GM21576 (cell line): ENCODE data around the gene BTG2.
"Not testable (repeated sequence)": the region's sequence is repeated elsewhere in the genome, so short reads cannot be mapped to it uniquely, and the experiment has no call there.

Experiments used
- ATAC-seq: cut with Tn5 transposase; IDR thresholded peaks from one replicate; pipeline ENCODE4 v1.9.1; 2021; ENCODE audit warnings: mild to moderate bottlenecking, moderate library complexity; ENCODE audit not compliant: unreplicated experiment

The BTG2 gene, protein sequence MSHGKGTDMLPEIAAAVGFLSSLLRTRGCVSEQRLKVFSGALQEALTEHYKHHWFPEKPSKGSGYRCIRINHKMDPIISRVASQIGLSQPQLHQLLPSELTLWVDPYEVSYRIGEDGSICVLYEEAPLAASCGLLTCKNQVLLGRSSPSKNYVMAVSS

GRCh38 chr1:203304919-203305808 is at the start of gene BTG2:
BTG2 (plus strand) TSS chr1:203305519; CDS start chr1:203305607, 88 bp downstream.
- ATAC-seq: peak; percentile 72

DNA sequence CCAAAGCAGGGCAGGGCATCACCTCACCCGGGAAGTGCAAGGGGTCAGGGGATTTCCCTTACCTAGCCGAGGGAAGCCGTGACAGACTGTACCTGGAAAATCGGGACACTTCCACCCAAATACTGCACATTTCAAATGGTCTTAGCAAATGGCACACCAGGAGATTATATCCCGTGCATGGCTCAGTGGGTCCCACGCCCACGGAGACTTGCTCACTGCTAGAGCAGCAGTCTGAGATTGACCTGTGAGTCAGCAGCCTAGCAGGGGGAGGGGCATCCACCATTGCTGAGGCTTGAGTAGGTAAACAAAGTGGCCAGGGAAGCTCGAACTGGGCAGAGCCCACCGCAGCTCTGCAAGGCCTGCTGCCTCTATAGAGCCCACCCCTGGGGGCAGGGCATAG is 48.7 kb upstream of the BTG2 start:
- not testable (repeated sequence) for ATAC-seq

DNA sequence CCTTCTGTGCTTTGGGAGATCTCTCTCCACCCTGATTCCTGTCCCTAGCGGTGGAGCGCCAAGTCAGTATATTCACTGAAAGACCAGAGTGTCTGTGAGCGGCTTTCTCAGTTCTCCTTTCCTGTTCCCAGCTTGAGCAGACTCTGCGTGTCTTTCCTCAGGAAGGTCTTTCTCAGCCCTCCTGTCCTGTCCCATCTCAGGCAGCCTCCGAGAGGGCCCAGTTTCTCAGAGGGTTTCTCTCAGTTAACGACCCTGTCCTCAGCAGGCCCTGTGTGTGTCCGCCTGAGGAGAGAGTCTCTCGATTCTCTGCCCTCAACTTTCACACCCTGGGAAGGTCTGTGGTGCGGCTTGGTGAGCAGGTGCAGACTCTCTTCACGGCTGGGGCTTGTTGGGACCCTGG is 41.8 kb upstream of the BTG2 start:
- no peak for ATAC-seq

- ATAC-seq: no peak
Measured at GRCh38 chr1:203264052-203264501, 41.2 kb upstream of the BTG2 start.

- no peak for ATAC-seq
Measured at GRCh38 chr1:203265541-203265940, 39.8 kb upstream of the BTG2 start.

DNA sequence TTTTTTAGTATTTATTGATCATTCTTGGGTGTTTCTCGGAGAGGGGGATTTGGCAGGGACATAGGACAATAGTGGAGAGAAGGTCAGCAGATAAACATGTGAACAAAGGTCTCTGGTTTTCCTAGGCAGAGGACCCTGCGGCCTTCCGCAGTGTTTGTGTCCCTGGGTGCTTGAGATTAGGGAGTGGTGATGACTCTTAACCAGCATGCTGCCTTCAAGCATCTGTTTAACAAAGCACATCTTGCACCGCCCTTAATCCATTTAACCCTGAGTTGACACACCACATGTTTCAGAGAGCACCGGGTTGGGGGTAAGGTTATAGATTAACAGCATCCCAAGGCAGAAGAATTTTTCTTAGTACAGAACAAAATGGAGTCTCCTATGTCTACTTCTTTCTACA is 39.2 kb upstream of the BTG2 start:
- not testable (repeated sequence) for ATAC-seq

DNA sequence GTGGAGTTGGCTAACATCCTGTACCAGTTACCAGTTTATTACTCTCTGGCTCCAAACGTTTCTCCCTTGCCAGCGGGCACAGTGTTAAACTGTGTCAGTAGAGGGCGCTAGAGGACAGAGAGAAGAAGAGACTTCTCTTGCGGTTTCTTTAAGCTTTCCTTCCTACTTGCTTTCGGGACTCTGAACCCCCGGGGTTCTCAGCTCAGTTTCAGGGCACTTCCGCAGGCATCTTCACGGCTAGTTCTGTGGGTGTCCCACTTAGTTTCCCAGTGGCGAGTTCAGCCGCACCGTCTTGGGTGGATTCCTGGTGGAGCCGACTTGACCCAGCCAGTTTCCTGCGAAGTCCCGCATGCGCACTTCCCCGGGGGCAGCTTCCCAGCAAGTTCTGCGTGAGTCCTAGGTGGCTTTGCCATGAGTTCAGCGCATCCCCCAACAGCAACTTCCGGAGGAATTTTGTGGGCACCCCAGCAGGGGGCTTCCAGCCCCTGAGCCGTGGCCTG is 37.9 kb upstream of the BTG2 start:
- ATAC-seq: peak; percentile 41

DNA sequence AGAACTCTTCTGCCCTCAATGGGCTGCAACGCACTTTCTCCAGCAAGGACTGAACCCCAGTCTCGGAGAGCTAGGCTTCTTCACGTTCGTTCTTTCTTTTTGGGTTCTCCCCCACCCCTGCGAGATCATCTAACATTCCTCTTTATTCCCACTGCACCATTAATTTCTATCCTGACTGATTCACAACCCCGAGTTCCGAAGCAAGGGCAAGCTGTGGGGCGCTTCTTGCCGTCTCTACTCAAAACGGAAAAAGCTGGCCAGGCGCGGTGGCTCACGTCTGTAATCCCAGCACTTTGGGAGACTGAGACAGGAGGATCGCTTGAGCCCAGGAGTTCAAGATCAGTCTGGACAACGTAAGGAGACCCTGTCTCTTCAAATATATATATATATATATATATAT is 37.4 kb upstream of the BTG2 start:
- no peak for ATAC-seq

DNA sequence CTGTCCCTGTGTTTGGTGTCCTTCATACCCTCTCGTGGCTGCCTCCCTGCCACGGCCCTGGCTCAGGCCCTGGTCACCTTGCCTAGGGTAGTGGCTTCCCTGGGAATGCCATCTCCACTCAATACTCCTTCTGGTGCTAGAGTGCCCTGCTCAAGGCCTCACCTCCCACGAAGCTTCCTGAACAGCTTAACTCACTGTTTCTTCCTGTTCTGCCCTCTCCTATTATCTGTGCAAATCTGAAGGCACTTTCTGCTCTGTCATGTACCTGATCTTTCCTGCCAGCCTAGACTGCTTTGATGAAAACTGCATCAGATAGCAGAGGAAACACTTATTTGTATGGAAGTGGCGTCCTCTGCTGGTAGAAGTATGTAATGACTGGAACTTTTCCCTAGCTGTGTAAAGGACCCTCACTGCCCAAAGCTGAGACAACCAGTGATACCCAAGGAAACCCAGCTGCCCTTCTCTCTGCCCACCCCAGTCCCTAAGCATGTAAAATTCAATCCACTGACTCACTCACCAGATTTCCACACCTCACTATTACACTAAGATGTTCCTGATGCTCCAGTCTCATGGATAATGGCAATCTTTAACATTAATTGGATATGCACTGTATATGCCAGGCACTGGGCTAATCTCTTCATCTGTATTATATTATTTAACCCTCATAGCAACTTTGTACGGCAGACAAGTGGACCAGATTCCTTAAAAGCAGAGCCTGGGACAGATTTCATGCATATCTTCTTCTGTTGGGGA is 36.2 kb upstream of the BTG2 start:
- ATAC-seq: no peak

- ATAC-seq: no peak
Measured at GRCh38 chr1:203269654-203270020, 35.7 kb upstream of the BTG2 start.

DNA sequence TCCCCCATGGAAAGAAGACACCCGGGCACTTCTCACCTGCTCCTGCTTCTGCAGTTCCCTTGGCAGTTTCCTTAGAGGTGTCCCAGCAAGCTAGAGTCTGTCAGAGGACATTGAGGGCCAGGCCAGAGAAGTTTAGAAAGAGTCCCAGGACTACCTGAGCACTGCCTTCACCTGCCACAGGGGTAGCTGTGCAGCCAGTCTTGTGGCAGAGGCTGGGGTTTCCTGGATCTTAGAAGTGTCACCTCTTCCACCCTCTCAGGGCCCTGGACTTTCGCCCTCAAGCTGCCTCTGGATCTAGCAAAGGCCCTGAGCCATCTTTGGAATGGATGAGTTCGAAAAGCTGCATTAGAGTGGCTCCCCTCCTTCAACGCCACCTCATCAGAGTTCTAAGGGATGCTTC is 34.9 kb upstream of the BTG2 start:
- no peak for ATAC-seq

- no peak for ATAC-seq
Measured at GRCh38 chr1:203271018-203271743, 34.1 kb upstream of the BTG2 start.

DNA sequence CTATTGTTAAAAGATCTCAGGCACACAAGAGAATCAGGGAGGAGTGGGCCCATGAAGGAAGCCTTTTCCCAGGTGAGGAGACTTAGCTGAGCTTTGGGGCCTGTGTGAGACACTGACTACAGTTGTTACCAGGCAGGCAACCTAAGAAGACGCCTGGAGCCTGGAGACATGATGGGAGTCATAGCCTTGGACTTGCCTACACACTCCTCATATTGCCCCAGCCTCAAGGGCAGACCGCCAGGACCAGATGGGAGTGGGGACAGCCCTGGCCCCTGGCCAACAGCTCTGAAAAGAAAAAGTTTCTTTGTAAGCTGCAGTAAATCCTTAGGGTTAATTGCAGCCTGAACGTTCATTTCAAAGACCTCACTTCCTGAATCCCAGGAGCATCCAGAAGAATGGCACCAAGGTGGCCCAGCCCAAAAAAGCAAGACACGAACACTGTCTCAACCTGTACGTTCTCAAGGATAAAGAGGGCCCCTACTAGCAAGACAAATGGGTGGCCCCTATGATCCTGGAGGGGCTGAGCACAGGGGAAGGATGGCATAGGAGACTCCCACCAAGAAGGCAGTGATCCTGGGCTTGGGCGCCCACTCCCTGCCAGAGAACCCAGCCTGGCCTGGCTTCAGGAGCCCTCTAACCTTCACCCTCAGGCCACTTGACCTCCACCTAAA is 33.2 kb upstream of the BTG2 start:
- ATAC-seq: no peak

- no peak for ATAC-seq
Measured at GRCh38 chr1:203272633-203273205, 32.6 kb upstream of the BTG2 start.

DNA sequence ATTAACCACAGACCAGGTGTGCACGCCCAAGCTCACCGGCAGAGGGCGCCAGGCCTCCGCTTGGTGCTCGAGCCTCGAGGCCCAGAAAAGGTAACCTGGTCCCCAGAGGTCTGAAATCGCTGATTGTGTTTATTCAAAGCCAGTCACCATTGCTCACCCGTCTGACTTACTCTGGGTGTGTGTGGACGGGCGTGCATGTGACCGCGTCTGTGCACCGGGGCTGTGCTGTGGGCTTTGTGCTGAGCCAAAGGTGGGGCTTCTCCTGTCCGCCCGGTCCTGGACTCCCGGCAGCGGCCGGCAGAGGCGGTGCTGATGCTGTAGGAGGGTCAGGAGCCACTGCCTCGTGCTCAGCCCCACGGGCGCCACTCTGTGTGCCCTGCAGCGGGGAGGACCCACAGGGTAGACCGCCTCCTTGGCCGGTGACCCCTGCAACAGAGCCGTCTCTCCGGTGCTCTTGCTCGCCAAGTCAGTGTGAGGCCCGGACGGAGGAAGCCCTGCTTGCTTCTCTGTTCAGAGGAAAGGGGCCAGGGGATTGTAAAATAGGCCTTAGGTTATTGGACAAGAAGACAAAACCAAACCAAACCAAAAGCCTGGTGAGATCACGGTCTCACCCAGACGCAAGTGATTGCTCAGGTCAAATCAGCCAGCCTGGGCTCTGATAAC is 32.0 kb upstream of the BTG2 start:
- peak; percentile 54 for ATAC-seq

DNA sequence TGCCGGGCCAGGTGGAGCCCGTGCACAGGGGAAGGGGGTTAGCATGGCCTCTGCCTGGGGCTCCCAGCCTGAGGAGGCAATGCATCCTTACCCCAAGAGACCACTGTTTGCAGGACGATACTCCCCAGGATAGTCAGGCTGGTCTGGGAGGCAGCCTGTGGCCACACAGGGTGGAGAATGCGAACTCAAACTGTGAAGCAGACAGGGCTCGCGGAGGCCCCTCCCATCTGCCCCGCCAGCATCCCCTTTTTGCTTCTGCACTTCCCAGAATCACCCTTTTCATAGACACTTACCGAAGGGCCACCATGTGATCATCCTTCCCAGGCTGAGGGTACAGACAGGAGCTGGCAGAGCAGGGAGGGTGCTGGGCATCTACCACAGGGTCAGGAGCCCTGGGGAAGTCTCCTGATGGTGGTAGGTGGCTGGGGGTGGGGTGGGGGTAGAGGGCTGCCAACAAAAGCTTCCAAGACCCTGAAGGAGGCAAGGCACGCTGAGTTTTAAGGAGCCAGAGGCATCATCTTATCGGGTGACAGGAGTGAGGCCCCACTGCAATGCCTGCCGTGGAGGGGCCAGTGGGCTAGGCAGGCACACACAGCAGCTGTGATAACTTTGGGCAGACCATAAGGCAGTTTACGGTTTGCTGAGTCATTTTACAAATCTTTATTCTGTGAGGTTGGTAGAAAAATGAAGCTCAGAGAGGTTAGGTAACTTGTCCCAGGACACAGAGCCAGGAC is 31.3 kb upstream of the BTG2 start:
- no peak for ATAC-seq

DNA sequence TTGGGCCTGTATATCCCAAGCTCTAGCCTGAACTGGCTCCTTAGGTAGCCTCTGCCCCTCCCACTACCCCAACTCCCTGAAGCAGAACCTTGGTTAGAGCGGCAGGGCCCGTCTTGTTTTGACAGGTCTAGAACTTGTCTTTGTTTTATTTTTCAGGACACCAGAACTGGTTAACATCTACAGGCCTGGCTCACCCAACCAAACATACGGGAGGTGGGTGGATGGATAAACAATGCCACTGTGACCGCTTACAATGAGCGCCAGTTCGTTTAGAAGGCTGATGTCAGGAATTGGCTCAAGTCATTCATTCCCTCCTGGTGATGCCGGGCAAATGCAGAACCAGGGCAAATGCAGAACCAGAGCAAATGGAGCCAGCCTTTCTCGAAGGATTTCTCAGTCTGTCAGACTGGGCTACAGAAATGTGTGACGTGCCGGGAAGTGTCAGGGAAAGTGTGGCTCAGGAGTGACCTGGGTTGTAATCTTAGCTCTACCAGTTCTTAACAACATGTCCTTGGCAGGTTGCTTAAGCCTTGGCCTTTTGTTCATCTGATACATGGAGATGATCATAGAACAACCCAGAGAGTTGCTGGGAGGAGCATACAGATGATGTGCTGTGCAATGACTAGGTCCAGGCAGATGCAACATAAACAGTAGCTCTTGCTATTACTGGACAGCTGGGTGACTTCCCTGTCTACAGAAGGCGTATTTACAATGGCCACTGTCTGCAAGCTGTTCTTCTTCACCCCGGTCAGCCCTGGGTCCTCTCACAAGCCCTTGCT is 30.5 kb upstream of the BTG2 start:
- ATAC-seq: no peak

GRCh38 chr1:203275656-203276272 is 29.6 kb upstream of the BTG2 start:
- no peak for ATAC-seq
